Activated T-helper 2 cell treated with anti-CD3 and anti-CD28 coated beads, Interferon-gamma antibody, Interleukin-2, Interleukin-4, amounts not matched to agents 10 μg/mL and 5 μg/mL and 100 μg/mL, durations not matched to agents 14 hours and 24 hours and 36 hours (primary cell): ENCODE measurements around the gene VEPH1. TPM values are rescaled to one million over a fixed set of nuclear protein-coding genes. Genes with fewer than 3 reads are reported as not detected.

Experiments
- DNase-seq: peaks from one replicate; pipeline ENCODE4 v3.0.0; 2021; ENCODE audit warnings: low spot score
- H3K27ac Mint-ChIP-seq: one replicate; pipeline ENCODE4 v1.8.0; 2021; ENCODE audit warnings: mixed read lengths
- H3K27me3 Mint-ChIP-seq: one replicate; pipeline ENCODE4 v1.8.0; 2021; ENCODE audit warnings: low read depth, mixed read lengths
- H3K36me3 Mint-ChIP-seq: one replicate; pipeline ENCODE4 v1.8.0; 2021; ENCODE audit warnings: low read depth, mixed read lengths
- H3K4me1 Mint-ChIP-seq: one replicate; pipeline ENCODE4 v1.8.0; 2021; ENCODE audit warnings: low read depth, mixed read lengths
- H3K4me3 Mint-ChIP-seq: one replicate; pipeline ENCODE4 v1.8.0; 2021; ENCODE audit warnings: low read depth, mild to moderate bottlenecking, moderate library complexity, mixed read lengths
- H3K9me3 Mint-ChIP-seq: one replicate; pipeline ENCODE4 v1.8.0; 2021; ENCODE audit warnings: mixed read lengths
- intact Hi-C: fragments of 100-400 bp; cut with micrococcal nuclease; formaldehyde crosslinking; loops from one replicate; pipeline ENCODE4 v1.15.1; 2023
- total RNA-seq: library from RNA; stranded (reverse); gene quantifications from 2 replicates; pipeline ENCODE4 v1.2.3, GENCODE V29; 2022

The VEPH1 gene
- total RNA-seq, 1 donor from 2014 or later: not detected

- intact Hi-C loops: loop anchor here (2.0 kb wide), 1 partner anchor 52 kb away; no protein-coding TSS in a partner anchor
- Mint-ChIP-seq H3K27ac (no peak overlapping the region), H3K4me3 (no peak overlapping the region), H3K4me1 (peaks cover 17% of the 10 kb centered on the region), H3K27me3 (peaks cover 20% of the 10 kb centered on the region), H3K36me3 (no peaks in the 10 kb centered on the region), H3K9me3 (no peaks in the 10 kb centered on the region)
- no peak for DNase-seq
Measured at GRCh38 chr3:157226173-157226847, 276.9 kb downstream of the VEPH1 start.

GRCh38 chr3:157225001-157225400, 278.2 kb downstream of the VEPH1 start:
- no peak overlapping the region for H3K4me3 Mint-ChIP-seq
- H3K27me3 Mint-ChIP-seq: peaks cover 27% of the 10 kb centered on the region
- H3K4me1 Mint-ChIP-seq: peaks cover 17% of the 10 kb centered on the region
- intact Hi-C loops: no loop called here
- no peak overlapping the region for H3K27ac Mint-ChIP-seq
- H3K36me3 Mint-ChIP-seq: no peaks in the 10 kb centered on the region
- no peaks in the 10 kb centered on the region for H3K9me3 Mint-ChIP-seq
- no peak for DNase-seq

GRCh38 chr3:157220883-157221282, 282.3 kb downstream of the VEPH1 start:
- Mint-ChIP-seq H3K27ac (no peak overlapping the region), H3K4me3 (no peak overlapping the region), H3K4me1 (peaks cover 9% of the 10 kb centered on the region), H3K27me3 (peaks cover 22% of the 10 kb centered on the region), H3K9me3 (no peaks in the 10 kb centered on the region), H3K36me3 (no peaks in the 10 kb centered on the region)
- no peak for DNase-seq
- intact Hi-C loops: loop anchor here (2.0 kb wide), 1 partner anchor 18 kb away; no protein-coding TSS in a partner anchor

GRCh38 chr3:157220211-157220610, 283.0 kb downstream of the VEPH1 start:
- Mint-ChIP-seq H3K9me3 (no peaks in the 10 kb centered on the region), H3K4me3 (no peak overlapping the region), H3K36me3 (no peaks in the 10 kb centered on the region), H3K4me1 (peaks cover 4% of the 10 kb centered on the region), H3K27me3 (peaks cover 22% of the 10 kb centered on the region), H3K27ac (no peak overlapping the region)
- intact Hi-C loops: loop anchor here (2.0 kb wide), 1 partner anchor 19 kb away; no protein-coding TSS in a partner anchor
- no peak for DNase-seq

GRCh38 chr3:157219215-157219614, 284.0 kb downstream of the VEPH1 start:
- H3K27me3 Mint-ChIP-seq: peaks cover 22% of the 10 kb centered on the region
- intact Hi-C loops: no loop called here
- no peak overlapping the region for H3K4me3 Mint-ChIP-seq
- no peak overlapping the region for H3K27ac Mint-ChIP-seq
- no peaks in the 10 kb centered on the region for H3K9me3 Mint-ChIP-seq
- DNase-seq: no peak
- H3K36me3 Mint-ChIP-seq: no peaks in the 10 kb centered on the region
- no peaks in the 10 kb centered on the region for H3K4me1 Mint-ChIP-seq

Other genes starting within 250 kb of the VEPH1 start
- gene PTX3, start 66.6 kb downstream of the VEPH1 start, total RNA-seq: not detected in 2 replicates